Lower leg skin (tissue), 4 donors: Measurements from ENCODE around the gene PPIF. TPM values are rescaled to one million over a fixed set of nuclear protein-coding genes. Genes with fewer than 3 reads are reported as not detected.
A peak's percentile ranks its signal among the peaks of the same experiment; 100 is the strongest.

ENCODE experiments used
- DNase-seq, 2 donors: peaks; one replicate each; pipeline ENCODE4 v3.0.0-alpha.2; 2019; ENCODE audit warnings: low spot score in 2 of 2
- H3K4me3 ChIP-seq: fragments of 200-600 bp; sonication (generic); 2 replicates; pipeline ENCODE4 v1.5.1; 2017; ENCODE audit warnings: mild to moderate bottlenecking, low read depth; ENCODE audit not compliant: poor library complexity, severe bottlenecking
- POLR2A ChIP-seq, 2 donors: fragments of 450-650 bp; IDR thresholded peaks; one replicate each; pipeline ENCODE4 v1.6.1; 2016 to 2017; ENCODE audit warnings: antibody characterized with exemption in 2 of 2, mild to moderate bottlenecking in 1 of 2, moderate library complexity in 1 of 2
- WGBS, 2 donors: methylation state at CpG; one replicate each; pipeline ENCODE4 v1.1.5; 2018; 5-methylcytosine and 5-hydroxymethylcytosine counted together
- intact Hi-C: fragments of 100-400 bp; cut with DNase I; formaldehyde crosslinking; loops from one replicate; pipeline ENCODE4 v1.15.0; 2023; ENCODE audit warnings: low total_unique reads
- total RNA-seq, 4 donors: library from RNA; depleted of rRNA; stranded (reverse); fragments of >200 nt; gene quantifications; one replicate each; pipeline ENCODE4 v1.1.0, GENCODE V29; 2016
- TF ChIP-seq, protein P1 (sequence below), 3 donors: fragments of 450-650 bp; IDR thresholded peaks; one replicate each; pipeline ENCODE4 v1.5.1; 2016; ENCODE audit warnings: antibody characterized with exemption in 3 of 3, mild to moderate bottlenecking in 3 of 3, moderate library complexity in 2 of 3

The PPIF gene
- total RNA-seq, 4 donors from 2014 or later, result 59.3 to 123 (median 78.3) TPM

GRCh38 chr10:79374312-79375191 is 27.3 kb downstream of the PPIF start:
- H3K4me3 ChIP-seq, result no peak overlapping the region
- DNase-seq, result peak; percentile 68 to 96
- intact Hi-C loops, result loop anchor here (5.0 kb wide), 1 partner anchor 778 kb away; no protein-coding TSS in a partner anchor
- no peak for TF ChIP-seq POLR2A (IDR thresholded peaks at IDR 0.05)
- TF ChIP-seq, protein P1, sequence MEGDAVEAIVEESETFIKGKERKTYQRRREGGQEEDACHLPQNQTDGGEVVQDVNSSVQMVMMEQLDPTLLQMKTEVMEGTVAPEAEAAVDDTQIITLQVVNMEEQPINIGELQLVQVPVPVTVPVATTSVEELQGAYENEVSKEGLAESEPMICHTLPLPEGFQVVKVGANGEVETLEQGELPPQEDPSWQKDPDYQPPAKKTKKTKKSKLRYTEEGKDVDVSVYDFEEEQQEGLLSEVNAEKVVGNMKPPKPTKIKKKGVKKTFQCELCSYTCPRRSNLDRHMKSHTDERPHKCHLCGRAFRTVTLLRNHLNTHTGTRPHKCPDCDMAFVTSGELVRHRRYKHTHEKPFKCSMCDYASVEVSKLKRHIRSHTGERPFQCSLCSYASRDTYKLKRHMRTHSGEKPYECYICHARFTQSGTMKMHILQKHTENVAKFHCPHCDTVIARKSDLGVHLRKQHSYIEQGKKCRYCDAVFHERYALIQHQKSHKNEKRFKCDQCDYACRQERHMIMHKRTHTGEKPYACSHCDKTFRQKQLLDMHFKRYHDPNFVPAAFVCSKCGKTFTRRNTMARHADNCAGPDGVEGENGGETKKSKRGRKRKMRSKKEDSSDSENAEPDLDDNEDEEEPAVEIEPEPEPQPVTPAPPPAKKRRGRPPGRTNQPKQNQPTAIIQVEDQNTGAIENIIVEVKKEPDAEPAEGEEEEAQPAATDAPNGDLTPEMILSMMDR (IDR thresholded peaks at IDR 0.05), result peak in 1 of 3 donors; percentile 88
- WGBS, 2 donors, result 9 to 10% methylated on average over 7 of the region's 7 CpGs

DNA sequence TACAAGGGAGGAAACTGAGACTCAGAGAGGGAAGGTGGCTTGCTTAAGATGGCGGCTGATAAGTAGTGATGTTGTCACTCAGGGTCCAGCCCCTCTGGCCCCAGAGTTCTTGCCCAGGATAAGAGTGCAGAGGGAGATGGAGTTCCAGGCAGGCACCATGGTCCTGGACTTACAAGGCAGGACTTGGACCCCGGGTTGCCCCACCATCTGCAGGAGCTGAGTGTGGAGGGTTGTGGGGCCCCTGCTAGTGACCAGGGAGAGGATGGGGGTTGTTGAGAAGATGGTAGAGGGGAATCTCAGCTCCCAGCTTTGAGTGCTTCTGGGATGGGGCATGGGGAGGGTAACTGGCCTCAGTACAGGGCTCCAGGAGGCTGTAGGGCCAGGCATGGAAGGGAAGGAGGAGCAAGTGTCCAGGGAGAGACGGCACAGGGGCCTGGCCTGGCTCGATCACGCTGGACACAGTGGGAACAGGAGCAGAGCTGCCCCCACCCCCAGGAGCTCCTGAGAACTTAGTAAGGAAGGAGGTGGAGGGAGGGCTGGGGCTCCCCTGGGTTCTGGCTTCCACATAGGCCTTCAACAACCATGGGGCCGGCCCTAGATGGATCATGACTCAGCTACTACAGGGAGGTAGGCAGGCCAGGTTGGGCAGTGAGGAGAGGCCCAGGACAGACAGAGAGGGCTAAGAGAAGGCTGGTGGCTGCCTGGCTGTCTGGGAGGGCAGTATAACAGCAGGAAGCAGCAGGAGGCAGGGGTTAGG is 28.2 kb downstream of the PPIF start:
- intact Hi-C loops, result no loop called here
- peak in 1 of 2 donors; percentile 82 for DNase-seq

GRCh38 chr10:79376078-79376628 is 28.9 kb downstream of the PPIF start:
- intact Hi-C loops, result no loop called here
- peak in 1 of 2 donors; percentile 82 for DNase-seq
- no peak for TF ChIP-seq POLR2A (IDR thresholded peaks at IDR 0.05)
- TF ChIP-seq, protein P1 (IDR thresholded peaks at IDR 0.05), result no peak
- H3K4me3 ChIP-seq, result no peak overlapping the region
- 81 to 85% methylated on average over 11 of the region's 11 CpGs for WGBS, 2 donors

More for the DNA sequence above, 28.2 kb downstream of the PPIF start:
- no peak for TF ChIP-seq POLR2A (IDR thresholded peaks at IDR 0.05)
- TF ChIP-seq, protein P1 (IDR thresholded peaks at IDR 0.05), result no peak
- no peak overlapping the region for H3K4me3 ChIP-seq
- 87 to 89% methylated on average over 6 of the region's 6 CpGs for WGBS, 2 donors

- WGBS, 2 donors, result 92 to 96% methylated on average over 11 to 12 of the region's 12 CpGs
- TF ChIP-seq POLR2A (IDR thresholded peaks at IDR 0.05), result no peak
- TF ChIP-seq, protein P1 (IDR thresholded peaks at IDR 0.05), result peak in 1 of 3 donors; percentile 6
- H3K4me3 ChIP-seq, result no peak overlapping the region
- peak in 1 of 2 donors; percentile 79 for DNase-seq
- intact Hi-C loops, result no loop called here
These were observed 29.7 kb downstream of the PPIF start for GRCh38 chr10:79376751-79377556.
